HEK293T (cell line): Measurements from ENCODE around the gene CLASP1.

Source experiments
- CTCF ChIA-PET: fragments of 350-600 bp; formaldehyde crosslinking; extraction: SDS; loops from one replicate; lab custom pipeline; 2021; ENCODE audit warnings: antibody characterized with exemption, inconsistent platforms; lab: Yijun Ruan, JAX
- POLR2A ChIA-PET: fragments of 350-600 bp; formaldehyde crosslinking; extraction: SDS; loops from one replicate; lab custom pipeline; 2020; ENCODE audit warnings: antibody characterized with exemption, inconsistent platforms; lab: Yijun Ruan, JAX
- DNase-seq: peaks from one replicate; pipeline ENCODE4 v3.0.0; 2012; ENCODE audit warnings: mixed read lengths; ENCODE audit errors: extremely low spot score
- ARNT ChIP-seq: fragments of 450-650 bp; IDR thresholded peaks from 2 replicates; pipeline ENCODE4 v1.6.1; 2017; ENCODE audit warnings: mild to moderate bottlenecking
- BHLHE40 ChIP-seq: fragments of 450-650 bp; IDR thresholded peaks from 2 replicates; pipeline ENCODE4 v1.6.1; 2016; ENCODE audit warnings: mild to moderate bottlenecking, moderate library complexity, borderline replicate concordance
- CTBP1 ChIP-seq: fragments of 450-650 bp; IDR thresholded peaks from 2 replicates; pipeline ENCODE4 v1.6.1; 2016; ENCODE audit warnings: borderline replicate concordance
- ELF4 ChIP-seq: fragments of 450-650 bp; IDR thresholded peaks from 2 replicates; pipeline ENCODE4 v1.6.1; 2017; ENCODE audit warnings: antibody characterized with exemption
- FOXA1 ChIP-seq: fragments of 450-650 bp; IDR thresholded peaks from 2 replicates; pipeline ENCODE4 v1.6.1; 2016; ENCODE audit warnings: mild to moderate bottlenecking
- FOXK2 ChIP-seq: fragments of 450-650 bp; IDR thresholded peaks from 2 replicates; pipeline ENCODE4 v1.6.1; 2016; ENCODE audit warnings: mild to moderate bottlenecking
- FOXM1 ChIP-seq: fragments of 450-650 bp; IDR thresholded peaks from 2 replicates; pipeline ENCODE4 v1.6.1; 2017; ENCODE audit warnings: mild to moderate bottlenecking, borderline replicate concordance
- HDGF ChIP-seq: fragments of 450-650 bp; IDR thresholded peaks from 2 replicates; pipeline ENCODE4 v1.6.1; 2017; ENCODE audit warnings: antibody characterized with exemption, borderline replicate concordance
- L3MBTL2 ChIP-seq: fragments of 450-650 bp; conservative IDR thresholded peaks from 2 replicates; pipeline ENCODE4 v1.6.1; 2016; ENCODE audit warnings: mild to moderate bottlenecking
- LEF1 ChIP-seq: fragments of 450-650 bp; IDR thresholded peaks from 2 replicates; pipeline ENCODE4 v1.6.1; 2017; ENCODE audit warnings: mild to moderate bottlenecking, borderline replicate concordance
- NFRKB ChIP-seq: fragments of 450-650 bp; IDR thresholded peaks from 2 replicates; pipeline ENCODE4 v1.6.1; 2016; ENCODE audit warnings: mild to moderate bottlenecking, moderate library complexity
- SP1 ChIP-seq: fragments of 450-650 bp; IDR thresholded peaks from 2 replicates; pipeline ENCODE4 v1.6.1; 2017
- SUZ12 ChIP-seq: fragments of 450-650 bp; IDR thresholded peaks from 2 replicates; pipeline ENCODE4 v1.6.1; 2016; ENCODE audit warnings: mild to moderate bottlenecking
- TARDBP ChIP-seq: fragments of 450-650 bp; IDR thresholded peaks from 2 replicates; pipeline ENCODE4 v1.6.1; 2016
- ZNF384 ChIP-seq: fragments of 450-650 bp; IDR thresholded peaks from 2 replicates; pipeline ENCODE4 v1.6.1; 2016
- TF ChIP-seq, protein P1 (sequence below): fragments of 450-650 bp; IDR thresholded peaks from 2 replicates; pipeline ENCODE4 v1.6.1; 2016

Gene CLASP1

GRCh38 chr2:121390082-121390692 is 259.1 kb downstream of the CLASP1 start:
- TF ChIP-seq L3MBTL2: no peak
- no peak for TF ChIP-seq HDGF
- no peak for TF ChIP-seq FOXA1
- no peak for TF ChIP-seq ZNF384
- TF ChIP-seq BHLHE40: no peak
- TF ChIP-seq ARNT: no peak
- no peak for TF ChIP-seq SUZ12
- no peak for TF ChIP-seq FOXK2
- TF ChIP-seq ELF4: no peak
- no peak for TF ChIP-seq LEF1
- TF ChIP-seq, protein P1, sequence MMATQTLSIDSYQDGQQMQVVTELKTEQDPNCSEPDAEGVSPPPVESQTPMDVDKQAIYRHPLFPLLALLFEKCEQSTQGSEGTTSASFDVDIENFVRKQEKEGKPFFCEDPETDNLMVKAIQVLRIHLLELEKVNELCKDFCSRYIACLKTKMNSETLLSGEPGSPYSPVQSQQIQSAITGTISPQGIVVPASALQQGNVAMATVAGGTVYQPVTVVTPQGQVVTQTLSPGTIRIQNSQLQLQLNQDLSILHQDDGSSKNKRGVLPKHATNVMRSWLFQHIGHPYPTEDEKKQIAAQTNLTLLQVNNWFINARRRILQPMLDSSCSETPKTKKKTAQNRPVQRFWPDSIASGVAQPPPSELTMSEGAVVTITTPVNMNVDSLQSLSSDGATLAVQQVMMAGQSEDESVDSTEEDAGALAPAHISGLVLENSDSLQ: no peak
- TF ChIP-seq SP1: no peak
- no peak for TF ChIP-seq FOXM1
- no peak for TF ChIP-seq NFRKB
- TF ChIP-seq CTBP1: no peak
- TF ChIP-seq TARDBP: no peak
- no peak for DNase-seq
- ChIA-PET CTCF (interaction anchor here (1.2 kb wide), 1 partner anchor 12 kb away, joined by 3 read pairs; no protein-coding TSS in a partner anchor), POLR2A (no interaction called here)

- CTCF ChIA-PET: no interaction called here
- TF ChIP-seq FOXK2 (no peak), SUZ12 (no peak), FOXM1 (no peak), ZNF384 (no peak), TARDBP (no peak), SP1 (no peak), CTBP1 (no peak), ARNT (no peak), FOXA1 (no peak), ELF4 (no peak), NFRKB (no peak), L3MBTL2 (no peak), HDGF (no peak)
- TF ChIP-seq, protein P1: no peak
- POLR2A ChIA-PET: no interaction called here
- no peak for DNase-seq
Measured at GRCh38 chr2:121388371-121388770, 260.9 kb downstream of the CLASP1 start.

- no peak for DNase-seq
- TF ChIP-seq, protein P1: no peak
- no peak for TF ChIP-seq CTBP1
- TF ChIP-seq FOXA1: no peak
- ChIA-PET CTCF (interaction anchor here (0.6 kb wide), 1 partner anchor 308 kb away, joined by 4 read pairs; no protein-coding TSS in a partner anchor), POLR2A (no interaction called here)
Measured at GRCh38 chr2:121387591-121388325, 261.5 kb downstream of the CLASP1 start.

GRCh38 chr2:121386707-121387106 is 262.6 kb downstream of the CLASP1 start:
- ChIA-PET CTCF (no interaction called here), POLR2A (no interaction called here)
- DNase-seq: no peak
- TF ChIP-seq SP1 (no peak), HDGF (no peak), TARDBP (no peak), ZNF384 (no peak), FOXM1 (no peak), BHLHE40 (no peak), ARNT (no peak), SUZ12 (no peak), FOXA1 (no peak), L3MBTL2 (no peak), LEF1 (no peak)
- TF ChIP-seq, protein P1: no peak

DNA sequence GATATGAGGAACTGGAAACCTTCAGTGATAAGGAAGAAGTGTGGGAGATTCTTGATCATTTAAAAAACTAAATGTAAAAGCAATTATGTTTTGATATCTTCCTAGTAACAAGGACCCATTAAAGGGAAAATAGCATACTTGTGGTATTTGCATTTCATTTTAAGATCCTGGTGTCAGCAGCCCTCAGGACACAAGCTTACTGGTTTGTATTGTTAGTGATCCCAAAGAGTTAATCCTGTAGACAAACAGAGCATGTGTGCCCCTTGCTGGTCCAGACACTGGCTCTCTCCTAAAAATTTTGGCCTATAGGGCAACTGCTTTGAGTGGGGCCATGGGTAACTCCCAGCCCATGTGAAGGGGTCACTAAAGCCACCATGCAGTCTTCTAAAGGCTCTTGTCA is 263.2 kb downstream of the CLASP1 start:
- TF ChIP-seq HDGF: no peak
- no peak for TF ChIP-seq BHLHE40
- TF ChIP-seq NFRKB: no peak
- no peak for TF ChIP-seq TARDBP
- no peak for TF ChIP-seq ZNF384
- ChIA-PET POLR2A (no interaction called here), CTCF (no interaction called here)
- DNase-seq: no peak

DNA sequence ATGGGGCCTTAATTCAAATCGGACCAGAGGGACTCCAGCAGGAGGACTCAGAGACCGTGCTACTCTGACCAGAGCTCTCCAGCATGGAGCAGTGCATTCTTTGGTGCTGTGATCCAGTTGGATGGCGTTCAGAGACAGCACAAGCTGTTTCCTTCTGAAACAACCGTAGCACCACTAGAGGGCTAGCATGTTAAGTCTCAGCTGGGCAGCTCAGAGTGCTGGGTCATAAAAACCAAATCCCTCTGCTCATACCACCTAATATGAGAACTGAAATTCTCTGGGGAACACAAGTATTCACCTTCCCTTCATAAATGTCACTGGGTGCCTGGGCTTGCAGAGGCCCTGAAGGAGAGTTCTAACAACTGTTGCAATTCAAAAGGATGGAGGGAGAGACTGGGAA is 266.5 kb downstream of the CLASP1 start:
- POLR2A ChIA-PET: no interaction called here
- no peak for TF ChIP-seq FOXM1
- TF ChIP-seq LEF1: no peak
- TF ChIP-seq TARDBP: no peak
- no peak for TF ChIP-seq ELF4
- TF ChIP-seq FOXK2: no peak
- TF ChIP-seq HDGF: no peak
- TF ChIP-seq BHLHE40: no peak
- no peak for TF ChIP-seq L3MBTL2
- TF ChIP-seq NFRKB: no peak
- TF ChIP-seq SP1: no peak
- no peak for TF ChIP-seq SUZ12
- no peak for TF ChIP-seq FOXA1
- no peak for TF ChIP-seq ZNF384
- TF ChIP-seq, protein P1: no peak
- no peak for TF ChIP-seq ARNT
- no peak for TF ChIP-seq CTBP1

More for the DNA sequence above, 266.5 kb downstream of the CLASP1 start:
- CTCF ChIA-PET: no interaction called here
- DNase-seq: peak; percentile 17
